Measurements from ENCODE around the gene LMO3.

DNA sequence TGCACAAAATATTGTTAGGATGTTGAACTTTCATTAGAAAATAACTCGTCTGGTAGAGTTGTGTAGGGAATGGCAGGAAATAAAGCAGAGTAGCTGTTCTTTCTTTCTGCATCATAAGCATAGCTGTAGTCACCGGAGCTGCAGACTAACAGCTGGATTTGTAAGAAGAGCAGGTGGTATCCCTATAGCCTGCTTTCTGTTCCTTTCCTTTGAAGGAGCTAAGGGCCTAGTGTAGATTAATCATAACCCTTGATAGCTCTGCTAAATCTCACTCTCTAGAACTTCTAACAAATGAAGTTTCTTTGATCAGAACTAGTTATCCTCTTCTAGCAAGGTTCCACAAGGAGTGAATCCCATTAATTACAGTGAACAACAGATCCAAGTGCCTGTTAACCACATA, 3.5 kb downstream of the LMO3 start:
- TF ChIP-seq EZH2phosphoT487 (conservative IDR thresholded peaks at IDR 0.05; ENCODE audit: low read length), result no peak
- TF ChIP-seq, protein P1, sequence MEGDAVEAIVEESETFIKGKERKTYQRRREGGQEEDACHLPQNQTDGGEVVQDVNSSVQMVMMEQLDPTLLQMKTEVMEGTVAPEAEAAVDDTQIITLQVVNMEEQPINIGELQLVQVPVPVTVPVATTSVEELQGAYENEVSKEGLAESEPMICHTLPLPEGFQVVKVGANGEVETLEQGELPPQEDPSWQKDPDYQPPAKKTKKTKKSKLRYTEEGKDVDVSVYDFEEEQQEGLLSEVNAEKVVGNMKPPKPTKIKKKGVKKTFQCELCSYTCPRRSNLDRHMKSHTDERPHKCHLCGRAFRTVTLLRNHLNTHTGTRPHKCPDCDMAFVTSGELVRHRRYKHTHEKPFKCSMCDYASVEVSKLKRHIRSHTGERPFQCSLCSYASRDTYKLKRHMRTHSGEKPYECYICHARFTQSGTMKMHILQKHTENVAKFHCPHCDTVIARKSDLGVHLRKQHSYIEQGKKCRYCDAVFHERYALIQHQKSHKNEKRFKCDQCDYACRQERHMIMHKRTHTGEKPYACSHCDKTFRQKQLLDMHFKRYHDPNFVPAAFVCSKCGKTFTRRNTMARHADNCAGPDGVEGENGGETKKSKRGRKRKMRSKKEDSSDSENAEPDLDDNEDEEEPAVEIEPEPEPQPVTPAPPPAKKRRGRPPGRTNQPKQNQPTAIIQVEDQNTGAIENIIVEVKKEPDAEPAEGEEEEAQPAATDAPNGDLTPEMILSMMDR (IDR thresholded peaks at IDR 0.05; ENCODE audit: insufficient read depth, low read length, poor library complexity, severe bottlenecking), result no peak

Measured in SU-DHL-6 (cell line).